LNCAP (cell line): Measurements from ENCODE around the gene METTL15.

ENCODE experiments used
- TF ChIP-seq, protein P1 (sequence below): fragments of 450-650 bp; IDR thresholded peaks from 2 replicates; pipeline ENCODE4 v1.5.1; 2017; ENCODE audit warnings: mild to moderate bottlenecking

Gene METTL15

DNA sequence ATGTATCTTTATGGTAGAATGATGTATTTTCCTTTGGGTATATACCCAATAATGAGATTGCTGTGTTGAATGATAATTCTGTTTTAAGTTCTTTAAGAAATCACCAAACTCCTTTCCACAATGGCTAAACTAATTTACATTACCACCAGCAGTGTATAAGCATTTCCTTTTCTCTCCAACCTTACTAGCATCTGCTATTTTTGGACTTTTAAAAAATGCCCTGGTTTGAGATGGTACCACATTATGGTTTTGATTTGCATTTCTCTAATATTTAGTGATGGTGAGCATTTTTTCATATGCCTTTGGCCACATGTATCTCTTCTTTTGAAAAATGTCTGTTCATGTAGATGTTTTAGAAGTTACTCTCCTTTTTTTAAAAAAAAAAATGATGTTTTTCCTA is 142.0 kb downstream of the METTL15 start:
- TF ChIP-seq, protein P1, sequence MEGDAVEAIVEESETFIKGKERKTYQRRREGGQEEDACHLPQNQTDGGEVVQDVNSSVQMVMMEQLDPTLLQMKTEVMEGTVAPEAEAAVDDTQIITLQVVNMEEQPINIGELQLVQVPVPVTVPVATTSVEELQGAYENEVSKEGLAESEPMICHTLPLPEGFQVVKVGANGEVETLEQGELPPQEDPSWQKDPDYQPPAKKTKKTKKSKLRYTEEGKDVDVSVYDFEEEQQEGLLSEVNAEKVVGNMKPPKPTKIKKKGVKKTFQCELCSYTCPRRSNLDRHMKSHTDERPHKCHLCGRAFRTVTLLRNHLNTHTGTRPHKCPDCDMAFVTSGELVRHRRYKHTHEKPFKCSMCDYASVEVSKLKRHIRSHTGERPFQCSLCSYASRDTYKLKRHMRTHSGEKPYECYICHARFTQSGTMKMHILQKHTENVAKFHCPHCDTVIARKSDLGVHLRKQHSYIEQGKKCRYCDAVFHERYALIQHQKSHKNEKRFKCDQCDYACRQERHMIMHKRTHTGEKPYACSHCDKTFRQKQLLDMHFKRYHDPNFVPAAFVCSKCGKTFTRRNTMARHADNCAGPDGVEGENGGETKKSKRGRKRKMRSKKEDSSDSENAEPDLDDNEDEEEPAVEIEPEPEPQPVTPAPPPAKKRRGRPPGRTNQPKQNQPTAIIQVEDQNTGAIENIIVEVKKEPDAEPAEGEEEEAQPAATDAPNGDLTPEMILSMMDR, result no peak

DNA sequence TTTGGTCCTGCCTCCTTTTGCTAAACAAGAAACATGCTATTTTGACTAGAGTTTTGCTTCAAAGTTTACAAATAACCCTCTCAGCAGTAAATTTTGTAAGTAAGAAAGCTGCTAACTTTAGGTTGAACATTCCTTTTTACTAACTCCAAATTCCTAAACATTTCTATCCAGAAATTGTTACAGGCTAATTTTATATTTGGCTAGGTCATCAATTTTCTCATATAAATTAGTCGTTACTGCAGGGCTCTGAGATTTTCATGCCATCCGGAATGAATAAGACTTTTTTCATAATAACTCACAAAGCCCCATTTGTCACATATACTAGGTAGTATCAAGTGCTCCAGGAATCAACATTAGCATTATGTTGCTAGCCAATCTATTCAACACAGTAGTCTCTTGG is 143.1 kb downstream of the METTL15 start:
- TF ChIP-seq, protein P1, result no peak

DNA sequence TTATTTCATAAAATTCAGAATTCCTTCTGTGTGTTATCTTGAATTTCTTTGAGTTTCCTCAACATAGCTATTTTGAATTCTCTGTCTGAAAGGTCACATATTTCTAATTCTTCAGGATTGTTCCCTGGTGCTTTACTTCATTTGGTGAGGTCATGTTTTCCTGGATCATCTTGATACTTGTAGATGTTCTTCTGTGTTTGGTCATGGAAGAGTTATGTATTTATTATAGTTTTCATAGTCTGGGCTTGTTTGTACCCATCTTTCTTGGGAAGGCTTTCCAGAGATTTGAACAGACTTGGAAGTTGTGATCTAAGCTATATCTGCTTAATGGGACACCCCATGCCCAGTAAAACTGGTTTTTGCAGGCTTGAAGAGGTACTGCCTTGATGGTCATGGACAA is 149.6 kb downstream of the METTL15 start:
- TF ChIP-seq, protein P1, result no peak

DNA sequence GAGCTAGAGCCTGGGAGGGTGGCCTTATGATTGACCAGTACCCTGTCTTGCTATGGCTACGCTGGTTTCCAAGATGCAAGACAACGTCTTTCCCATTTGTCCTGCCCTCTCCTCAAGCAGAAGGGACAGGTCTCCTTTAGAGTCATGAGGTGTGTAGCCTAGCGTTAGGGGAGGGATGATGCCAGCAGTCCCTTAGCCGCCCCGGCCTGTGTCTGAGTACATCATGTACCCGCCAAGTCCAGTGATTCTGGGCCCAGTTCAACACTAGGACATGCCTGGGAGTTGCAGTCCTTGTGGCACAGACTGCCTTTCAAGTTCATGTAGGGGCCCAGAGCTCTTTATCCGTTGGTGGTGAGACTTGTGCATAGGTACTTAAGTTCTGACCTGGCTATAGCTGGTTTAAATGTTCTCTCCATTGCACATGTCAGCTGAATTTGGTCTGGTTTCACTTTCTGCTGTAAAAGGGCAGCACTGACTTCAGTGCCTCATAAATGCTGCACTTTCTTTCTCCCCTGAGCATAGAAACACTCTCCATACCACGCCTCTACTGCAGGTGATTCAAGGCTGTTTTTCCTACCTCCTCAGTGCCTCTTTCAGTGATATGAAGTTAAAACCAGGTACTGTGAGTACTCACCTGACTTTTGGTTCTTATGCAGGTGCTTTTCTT is 151.1 kb downstream of the METTL15 start:
- TF ChIP-seq, protein P1, result no peak

DNA sequence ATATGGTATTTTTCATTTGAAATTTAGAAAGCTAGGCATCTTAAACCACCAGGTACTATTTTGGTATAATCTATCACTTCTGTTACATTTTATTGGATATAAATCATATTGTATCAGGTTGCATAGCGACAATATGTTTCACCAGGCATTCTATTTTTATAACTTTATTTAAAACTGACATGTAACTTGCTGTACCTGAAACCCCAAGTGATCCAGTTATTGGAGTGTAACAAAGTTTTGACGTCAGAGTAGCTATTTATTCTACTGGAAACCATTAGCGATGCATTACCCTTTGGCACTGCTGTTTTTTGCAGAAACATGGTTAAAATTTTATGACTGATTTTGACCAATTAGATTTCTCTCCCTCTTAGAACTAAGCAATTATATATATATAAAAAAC is 160.7 kb downstream of the METTL15 start:
- TF ChIP-seq, protein P1, result no peak

DNA sequence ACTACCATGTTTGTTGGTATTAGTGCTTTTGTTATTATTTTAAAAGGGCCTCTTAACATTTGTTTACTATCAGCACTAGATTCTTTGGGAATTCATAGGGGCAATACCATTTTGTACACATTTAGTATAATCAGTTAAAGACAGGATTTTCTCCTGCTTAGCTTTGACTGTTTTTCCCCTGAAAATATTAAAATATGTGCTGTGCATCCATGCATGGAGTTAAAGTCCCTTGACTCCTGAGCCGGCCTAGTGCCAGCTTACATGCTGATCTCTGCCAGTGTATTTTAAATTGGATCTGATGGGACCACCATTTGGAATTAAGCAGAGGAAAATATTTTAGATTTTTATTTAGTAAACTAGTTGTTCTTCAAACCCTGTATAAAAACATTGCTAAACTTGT is 161.4 kb downstream of the METTL15 start:
- TF ChIP-seq, protein P1, result no peak

DNA sequence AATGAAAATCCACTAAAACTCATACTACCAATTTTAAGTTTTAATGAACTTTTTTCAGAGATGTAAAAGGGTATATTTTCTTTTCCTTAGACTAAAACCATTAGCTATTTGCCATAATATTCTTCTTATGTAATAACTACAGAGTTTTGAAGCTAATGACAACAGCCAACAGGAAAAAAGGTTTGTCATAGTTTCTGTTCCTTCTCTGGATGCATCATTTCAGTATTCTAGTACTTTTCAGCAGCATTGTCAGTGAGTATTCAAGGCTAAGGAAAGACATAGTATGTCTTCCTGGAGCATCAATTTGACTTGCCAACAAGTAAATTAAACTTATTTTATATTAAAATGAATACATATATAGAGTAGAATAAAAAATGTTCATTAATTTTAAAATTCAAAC is 166.0 kb downstream of the METTL15 start:
- TF ChIP-seq, protein P1, result no peak

DNA sequence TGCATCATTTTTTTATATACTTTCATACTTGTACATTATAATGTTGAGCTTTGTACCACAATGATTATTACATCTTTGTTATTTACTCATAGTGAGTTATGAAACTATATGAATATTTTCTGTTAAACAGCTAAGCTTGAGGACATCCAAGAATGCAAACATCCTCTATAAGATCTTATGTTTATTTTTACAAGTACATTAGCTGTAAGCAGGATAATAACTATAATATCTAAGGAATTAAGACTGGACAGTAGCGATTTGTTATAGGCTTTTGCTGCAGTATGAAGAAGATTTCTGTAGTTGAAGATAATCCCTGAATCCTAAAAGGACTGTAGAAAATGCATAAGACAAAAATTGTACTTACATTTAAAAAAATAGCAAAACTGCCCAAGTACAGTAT is 176.0 kb downstream of the METTL15 start:
- TF ChIP-seq, protein P1, result no peak
